NCI-H1105 treated with DMSO at 0.1 percent for 48 hours (cell line): Measurements from ENCODE around the gene RORC.
"Not testable (repeated sequence)": the region's sequence is repeated elsewhere in the genome, so short reads cannot be mapped to it uniquely, and the experiment has no call there.

ENCODE experiments used
- DNase-seq: peaks from one replicate; lab custom pipeline; 2025; lab: John Stamatoyannopoulos, UW

Gene RORC

GRCh38 chr1:151831605-151832004 is at the start of gene RORC:
Gene RORC (minus strand): TSS chr1:151831802. CDS start chr1:151831764, 38 bp downstream.
- no peak for DNase-seq

DNA sequence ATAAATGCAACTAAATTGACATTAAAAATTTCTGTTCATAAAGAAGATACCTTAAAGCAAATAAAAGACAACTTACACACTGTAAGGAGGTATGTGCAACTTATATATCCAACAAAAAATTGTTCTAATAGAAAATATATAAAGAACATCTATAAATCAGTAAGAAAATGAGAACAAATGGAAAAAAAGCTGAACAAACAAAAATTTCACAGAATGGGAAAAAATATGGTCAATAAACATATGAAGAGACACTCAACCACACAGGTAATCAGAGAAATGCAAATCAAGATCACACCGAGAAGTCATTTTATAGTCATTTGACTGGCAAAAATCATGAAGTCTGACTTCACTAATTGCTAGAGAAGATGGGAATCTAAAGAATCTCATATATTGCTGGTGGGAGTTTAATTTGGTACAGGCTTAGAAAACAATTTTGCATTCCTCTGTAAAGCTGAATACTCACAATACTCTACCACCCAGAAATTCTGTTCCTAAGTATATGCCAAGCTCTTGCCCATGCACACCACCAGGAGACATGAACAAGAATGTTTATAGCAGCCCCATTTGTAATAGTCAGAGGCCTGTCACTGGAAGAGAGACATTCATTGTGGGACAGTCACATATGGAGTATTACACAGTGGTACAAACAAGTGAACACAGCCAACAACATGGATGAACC is 44.0 kb upstream of the RORC start:
- DNase-seq, result no peak

DNA sequence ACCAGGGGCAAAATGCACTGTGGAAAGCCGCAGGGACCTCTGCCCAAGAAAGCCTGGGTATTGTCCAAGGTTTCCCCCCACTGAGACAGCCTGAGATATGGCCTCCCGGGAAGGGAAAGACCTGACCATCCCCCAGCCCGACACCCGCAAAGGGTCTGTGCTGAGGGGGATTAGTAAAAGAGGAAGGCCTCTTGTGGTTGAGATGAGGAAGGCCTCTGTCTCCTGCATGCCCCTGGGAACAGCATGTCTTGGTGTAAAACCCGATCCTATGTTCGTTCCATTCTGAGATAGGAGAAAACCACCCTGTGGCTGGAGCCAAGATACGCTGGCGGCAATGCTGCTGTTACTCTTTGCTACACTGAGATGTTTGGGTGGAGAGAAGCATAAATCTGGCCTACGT is 41.2 kb upstream of the RORC start:
- not testable (repeated sequence) for DNase-seq

- DNase-seq, result no peak
Observed at GRCh38 chr1:151871284-151872030, 39.9 kb upstream of the RORC start.

GRCh38 chr1:151868486-151868885 is 36.9 kb upstream of the RORC start:
- DNase-seq, result peak; percentile 15

GRCh38 chr1:151867765-151868411 is 36.3 kb upstream of the RORC start:
- no peak for DNase-seq

DNA sequence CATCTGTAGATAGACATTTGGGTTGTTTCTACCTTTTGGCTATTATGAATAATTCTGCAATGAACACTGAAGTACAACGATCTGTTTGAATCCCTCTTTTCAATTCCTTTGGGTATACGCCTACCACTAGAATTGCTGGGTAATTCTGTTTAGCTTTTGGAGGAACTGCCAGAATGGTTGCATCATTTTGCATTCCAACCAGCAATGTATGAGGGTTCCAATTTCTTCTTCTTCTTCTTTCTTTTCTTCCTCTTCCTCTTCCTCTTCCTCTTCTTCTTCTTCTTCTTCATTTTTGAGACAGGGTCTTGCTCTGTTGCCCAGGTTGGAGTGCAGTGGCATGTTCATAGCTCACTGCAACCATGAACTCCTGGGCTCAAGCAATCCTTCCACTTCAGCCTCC is 35.7 kb upstream of the RORC start:
- DNase-seq, result no peak

GRCh38 chr1:151864411-151864810 is 32.8 kb upstream of the RORC start:
- DNase-seq, result no peak

GRCh38 chr1:151862604-151863003 is 31.0 kb upstream of the RORC start:
- no peak for DNase-seq

DNA sequence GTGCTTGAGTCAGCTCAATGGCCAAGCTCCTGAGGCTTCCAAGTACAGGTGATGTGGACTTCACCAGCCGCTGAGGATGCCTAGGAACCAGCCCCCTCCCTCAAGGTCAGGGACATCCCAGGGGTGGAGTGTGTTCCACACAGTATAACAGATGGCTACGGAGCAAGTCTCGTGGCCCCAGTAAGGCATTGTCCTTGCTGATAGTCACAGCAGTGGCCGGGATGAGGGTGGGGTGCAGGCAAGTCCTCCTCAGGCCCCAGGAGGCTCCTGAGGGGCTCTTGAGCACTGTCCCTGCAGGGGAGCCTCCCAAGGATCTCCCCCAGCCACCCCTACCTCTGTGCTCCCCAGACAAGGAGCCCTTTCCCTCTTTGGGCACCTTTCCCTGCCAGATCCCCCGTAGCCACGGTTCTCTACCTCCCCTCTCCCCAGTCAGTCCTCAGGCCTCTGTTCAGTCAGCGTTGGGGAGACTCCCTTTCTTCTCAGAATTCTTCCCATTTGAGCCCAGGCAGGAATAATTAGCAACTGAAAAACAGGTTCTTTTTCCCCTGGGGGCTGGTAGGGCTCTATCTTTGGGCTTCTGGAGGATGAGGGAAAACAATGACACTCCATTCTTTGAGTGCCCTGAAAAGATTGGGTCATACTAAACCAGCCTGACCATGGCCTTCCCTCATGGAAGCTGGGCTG is 29.0 kb upstream of the RORC start:
- DNase-seq, result no peak

DNA sequence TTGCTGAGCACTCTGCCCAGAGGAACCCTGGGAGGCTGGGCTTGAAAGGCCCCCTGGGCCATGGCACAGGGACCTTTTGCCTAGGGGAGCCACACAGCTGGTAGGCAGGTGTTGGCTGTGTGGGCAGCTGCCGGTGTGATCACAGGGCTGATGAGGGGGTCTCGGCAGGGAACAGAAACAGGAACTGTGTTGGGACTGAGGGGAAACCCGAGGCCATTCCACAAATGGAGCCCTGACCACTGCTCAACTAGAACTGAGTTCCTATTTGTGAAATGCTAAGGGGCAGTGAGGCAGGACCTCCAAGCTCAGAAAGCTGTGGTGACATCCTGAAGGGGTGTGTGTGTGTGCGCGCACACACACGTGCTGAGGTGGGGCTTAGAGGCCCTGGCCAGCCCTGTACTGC is 28.3 kb upstream of the RORC start:
- DNase-seq, result no peak

GRCh38 chr1:151858886-151859665 is 27.5 kb upstream of the RORC start:
- no peak for DNase-seq

- DNase-seq, result no peak
Observed at GRCh38 chr1:151858030-151858746, 26.6 kb upstream of the RORC start.

GRCh38 chr1:151855933-151856332 is 24.3 kb upstream of the RORC start:
- DNase-seq, result no peak

- DNase-seq, result not testable (repeated sequence)
Observed at GRCh38 chr1:151855516-151855915, 23.9 kb upstream of the RORC start.

GRCh38 chr1:151854658-151855057 is 23.1 kb upstream of the RORC start:
- DNase-seq, result no peak

- no peak for DNase-seq
Observed at GRCh38 chr1:151853411-151853943, 21.9 kb upstream of the RORC start, which contains the start of gene THEM5. Gene THEM5 (minus strand): TSS chr1:151853712. CDS start chr1:151853565, 147 bp downstream.

DNA sequence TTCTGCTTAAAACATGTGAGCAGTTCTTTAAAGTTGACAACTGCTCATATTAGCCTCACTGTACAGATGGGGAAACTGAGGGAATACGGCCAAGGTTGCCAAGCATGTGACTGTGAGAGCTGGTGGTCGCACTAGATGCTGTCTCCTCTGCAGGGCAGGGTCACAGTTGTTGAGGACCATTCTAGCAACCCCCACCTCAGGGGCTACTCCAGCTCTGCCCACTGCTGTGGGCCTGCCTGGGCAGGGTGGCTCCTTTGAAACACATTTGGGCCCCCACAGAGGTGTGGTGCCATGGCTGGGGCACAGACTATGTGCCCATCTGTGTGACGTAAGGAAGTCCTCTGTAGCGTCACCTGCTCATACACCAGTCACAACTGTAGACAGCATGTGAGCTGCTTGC is 21.1 kb upstream of the RORC start:
- DNase-seq, result no peak

GRCh38 chr1:151851886-151852285 is 20.3 kb upstream of the RORC start:
- no peak for DNase-seq

DNA sequence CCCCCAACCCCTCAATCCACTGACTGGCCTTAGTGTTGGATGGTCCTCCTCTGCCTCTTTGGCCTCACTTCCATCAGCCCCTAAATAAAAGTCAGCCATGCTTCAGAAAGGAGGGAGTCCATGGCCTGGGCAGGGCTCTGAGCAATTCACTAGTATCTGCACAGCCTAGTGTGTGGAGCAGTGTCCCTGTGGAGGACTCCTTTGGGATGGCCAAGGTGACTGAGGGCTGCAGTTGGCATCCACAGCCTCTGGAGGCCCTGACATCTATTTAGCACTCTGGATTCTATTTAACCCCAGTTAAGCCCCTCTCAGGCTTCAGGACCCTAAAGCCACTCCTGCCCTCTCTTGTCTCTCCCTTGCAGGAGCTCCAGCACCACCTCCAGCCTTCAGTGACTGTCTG is 18.3 kb upstream of the RORC start:
- no peak for DNase-seq

GRCh38 chr1:151849126-151849525 is 17.5 kb upstream of the RORC start:
- no peak for DNase-seq
